Neural progenitor cell (in vitro differentiated cells): ENCODE data around the gene TMEM225B. TPM values are rescaled to one million over a fixed set of nuclear protein-coding genes. Genes with fewer than 3 reads are reported as not detected.

Experiments used
- DNase-seq: peaks from one replicate; pipeline ENCODE4 v3.0.0-alpha.2; 2016; ENCODE audit warnings: low spot score
- H2AFZ ChIP-seq: fragments of 200-600 bp; sonication (generic); replicated peaks from 2 replicates; pipeline ENCODE4 v1.6.1; 2016; ENCODE audit warnings: antibody characterized with exemption
- H3F3A ChIP-seq: fragments of 200-600 bp; sonication (generic); 2 replicates; pipeline ENCODE4 v1.6.1; 2016; ENCODE audit warnings: antibody characterized with exemption, low read depth
- H3K27ac ChIP-seq: fragments of 200-600 bp; sonication (generic); 2 replicates; pipeline ENCODE4 v1.5.1; 2016; ENCODE audit warnings: mild to moderate bottlenecking
- H3K27me3 ChIP-seq: fragments of 200-600 bp; sonication (generic); 2 replicates; pipeline ENCODE4 v1.6.1; 2016; ENCODE audit warnings: mild to moderate bottlenecking, moderate library complexity
- H3K36me3 ChIP-seq: fragments of 200-600 bp; sonication (generic); 2 replicates; pipeline ENCODE4 v1.5.1; 2016
- H3K4me1 ChIP-seq: fragments of 200-600 bp; sonication (generic); 2 replicates; pipeline ENCODE4 v1.6.1; 2016; ENCODE audit warnings: mixed run types
- H3K4me2 ChIP-seq: fragments of 200-600 bp; sonication (generic); 2 replicates; pipeline ENCODE4 v1.6.1; 2016
- H3K4me3 ChIP-seq: fragments of 200-600 bp; sonication (generic); 2 replicates; pipeline ENCODE4 v1.5.1; 2016
- H3K79me2 ChIP-seq: fragments of 200-600 bp; sonication (generic); 2 replicates; pipeline ENCODE4 v1.6.1; 2016; ENCODE audit warnings: low read depth
- H3K9ac ChIP-seq: fragments of 200-600 bp; sonication (generic); 2 replicates; pipeline ENCODE4 v1.6.1; 2016
- H3K9me3 ChIP-seq: fragments of 200-600 bp; sonication (generic); 2 replicates; pipeline ENCODE4 v1.5.1; 2016; ENCODE audit warnings: low read depth
- H4K20me1 ChIP-seq: fragments of 200-600 bp; sonication (generic); 2 replicates; pipeline ENCODE4 v1.6.1; 2016; ENCODE audit warnings: low read depth
- H3K27ac Mint-ChIP-seq: 3 replicates; pipeline ENCODE4 v1.8.0; 2021; ENCODE audit warnings: mixed read lengths
- H3K27me3 Mint-ChIP-seq: 2 replicates; pipeline ENCODE4 v1.8.0; 2022; ENCODE audit warnings: low read depth, mild to moderate bottlenecking, inconsistent platforms, moderate library complexity, mixed read lengths; ENCODE audit not compliant: insufficient read depth
- H3K36me3 Mint-ChIP-seq: 3 replicates; pipeline ENCODE4 v1.8.0; 2021; ENCODE audit warnings: mixed read lengths
- H3K4me1 Mint-ChIP-seq: 3 replicates; pipeline ENCODE4 v1.8.0; 2021; ENCODE audit warnings: mixed read lengths
- H3K4me3 Mint-ChIP-seq: 3 replicates; pipeline ENCODE4 v1.8.0; 2021; ENCODE audit warnings: mild to moderate bottlenecking, moderate library complexity, mixed read lengths
- H3K9me3 Mint-ChIP-seq: 3 replicates; pipeline ENCODE4 v1.8.0; 2020; ENCODE audit warnings: mixed read lengths
- CTCF ChIP-seq: fragments of 200-600 bp; sonication (generic); IDR thresholded peaks from 2 replicates; pipeline ENCODE4 v1.5.1; 2017; ENCODE audit warnings: antibody characterized with exemption, mild to moderate bottlenecking
- EZH2 ChIP-seq: fragments of 200-600 bp; sonication (generic); IDR thresholded peaks from 2 replicates; pipeline ENCODE4 v1.6.1; 2017; ENCODE audit warnings: antibody characterized with exemption, mild to moderate bottlenecking, moderate library complexity
- EZH2phosphoT487 ChIP-seq: fragments of 200-600 bp; sonication (generic); IDR thresholded peaks from 2 replicates; pipeline ENCODE4 v1.6.1; 2017; ENCODE audit warnings: antibody characterized with exemption
- total RNA-seq: library from RNA; depleted of rRNA; stranded (reverse); fragments of >200 nt; gene quantifications from 2 replicates; pipeline ENCODE4 v1.2.3, GENCODE V29; 2015; ENCODE audit warnings: low replicate concordance

TMEM225B gene
- total RNA-seq, 1 donor from 2014 or later: not detected

- Histone ChIP-seq H4K20me1 (no peaks in the 10 kb centered on the region), H3K27me3 (no peaks in the 10 kb centered on the region), H3K9me3 (no peaks in the 10 kb centered on the region), H3K9ac (peak within 1 kb of the TSS; percentile 95), H2AFZ (peak within 1 kb of the TSS; percentile 86), H3K4me3 (peak within 1 kb of the TSS; percentile 88), H3K4me1 (peaks cover 6% of the 10 kb centered on the region), H3K4me2 (peak within 1 kb of the TSS; percentile 97), H3K79me2 (peaks cover 16% of the 10 kb centered on the region), H3K36me3 (no peaks in the 10 kb centered on the region), H3K27ac (no peak within 1 kb of the TSS), H3F3A (no peaks in the 10 kb centered on the region)
- Mint-ChIP-seq H3K4me3 (peak within 1 kb of the TSS; percentile 96), H3K27me3 (peaks cover 4% of the 10 kb centered on the region), H3K27ac (peak within 1 kb of the TSS; percentile 94), H3K4me1 (peaks cover 15% of the 10 kb centered on the region), H3K9me3 (no peaks in the 10 kb centered on the region), H3K36me3 (peaks cover 5% of the 10 kb centered on the region)
- TF ChIP-seq CTCF (peak; percentile 65), EZH2 (peak; percentile 48), EZH2phosphoT487 (no peak)
- peak; percentile 96 for DNase-seq
Observed at GRCh38 chr7:99616359-99617191, 18.5 kb downstream of the TMEM225B start, which contains the start of gene ZSCAN25. TSS of gene ZSCAN25 (plus strand) at chr7:99616946. CDS start at chr7:99619607, 2,661 bp downstream.

- H3K27me3 Mint-ChIP-seq: peaks cover 3% of the 10 kb centered on the region
- Histone ChIP-seq H3F3A (no peaks in the 10 kb centered on the region), H3K4me2 (peak overlapping the region; percentile 97), H4K20me1 (no peaks in the 10 kb centered on the region), H3K27ac (no peak overlapping the region), H2AFZ (peak overlapping the region; percentile 86), H3K36me3 (no peaks in the 10 kb centered on the region), H3K79me2 (peaks cover 16% of the 10 kb centered on the region), H3K4me1 (peaks cover 6% of the 10 kb centered on the region), H3K4me3 (peak overlapping the region; percentile 88), H3K27me3 (no peaks in the 10 kb centered on the region), H3K9me3 (no peaks in the 10 kb centered on the region), H3K9ac (peak overlapping the region; percentile 95)
- peaks cover 7% of the 10 kb centered on the region for H3K36me3 Mint-ChIP-seq
- no peak for TF ChIP-seq EZH2phosphoT487
- TF ChIP-seq CTCF: no peak
- no peak for TF ChIP-seq EZH2
- peaks cover 15% of the 10 kb centered on the region for H3K4me1 Mint-ChIP-seq
- peak; percentile 12 for DNase-seq
- H3K9me3 Mint-ChIP-seq: no peaks in the 10 kb centered on the region
- no peak overlapping the region for H3K27ac Mint-ChIP-seq
- H3K4me3 Mint-ChIP-seq: peak overlapping the region; percentile 96
Observed at GRCh38 chr7:99617192-99617781, 19.2 kb downstream of the TMEM225B start.

- Histone ChIP-seq H3K36me3 (no peaks in the 10 kb centered on the region), H3K79me2 (peaks cover 16% of the 10 kb centered on the region), H3K4me2 (no peak overlapping the region), H3K27me3 (no peaks in the 10 kb centered on the region), H2AFZ (no peak overlapping the region), H3K9me3 (no peaks in the 10 kb centered on the region), H4K20me1 (no peaks in the 10 kb centered on the region), H3K9ac (no peak overlapping the region), H3K4me1 (peaks cover 6% of the 10 kb centered on the region), H3K4me3 (no peak overlapping the region), H3F3A (no peaks in the 10 kb centered on the region), H3K27ac (no peak overlapping the region)
- Mint-ChIP-seq H3K27ac (no peak overlapping the region), H3K9me3 (no peaks in the 10 kb centered on the region), H3K36me3 (peaks cover 14% of the 10 kb centered on the region), H3K4me3 (peak overlapping the region; percentile 96), H3K4me1 (peaks cover 15% of the 10 kb centered on the region), H3K27me3 (peaks cover 6% of the 10 kb centered on the region)
- no peak for TF ChIP-seq EZH2
- TF ChIP-seq EZH2phosphoT487: no peak
- TF ChIP-seq CTCF: no peak
- DNase-seq: no peak
Observed at GRCh38 chr7:99618726-99619125, 20.7 kb downstream of the TMEM225B start.
